Measurements from ENCODE around the gene TNIK. TPM values are rescaled to one million over a fixed set of nuclear protein-coding genes. Genes with fewer than 3 reads are reported as not detected.

Gene TNIK
- polyA plus RNA-seq, 1 donor from 2014 or later, result 19.3 TPM

DNA sequence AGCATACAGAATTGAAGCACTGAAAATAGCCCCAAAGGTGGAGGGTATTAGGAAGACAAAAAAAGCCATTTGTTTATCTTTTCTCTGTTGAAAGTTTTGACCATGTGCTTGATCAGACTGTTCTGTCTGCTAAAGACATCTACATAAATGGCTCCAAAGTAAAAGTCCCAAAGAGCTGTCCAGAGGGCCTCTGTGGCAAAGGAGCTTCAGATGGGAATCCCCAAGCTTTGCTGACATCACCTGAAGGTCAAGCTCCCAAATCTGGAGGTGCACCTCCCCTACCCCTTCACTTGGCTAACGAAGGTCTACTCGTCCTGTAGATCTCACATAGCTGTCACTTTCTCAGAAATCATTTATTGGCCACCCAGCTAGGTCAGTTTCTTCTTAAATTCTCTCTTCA, 239.1 kb downstream of the TNIK start:
- Histone ChIP-seq H3K36me3 (ENCODE audit: insufficient read depth, low read length) (no peaks in the 10 kb centered on the region), H3K9ac (ENCODE audit: low read length) (no peak overlapping the region), H3K27me3 (ENCODE audit: insufficient read depth, low read depth, low read length) (no peaks in the 10 kb centered on the region), H3F3A (ENCODE audit: insufficient read depth, low read length, poor library complexity, severe bottlenecking) (no peaks in the 10 kb centered on the region), H3K4me2 (ENCODE audit: low read length) (no peak overlapping the region), H3K79me2 (replicated peaks; ENCODE audit: insufficient read depth, low read length) (no peaks in the 10 kb centered on the region), H4K20me1 (ENCODE audit: insufficient read depth) (no peaks in the 10 kb centered on the region), H3K27ac (ENCODE audit: low read length) (no peak overlapping the region), H3K9me3 (ENCODE audit: low read length) (no peaks in the 10 kb centered on the region), H3K4me3 (ENCODE audit: low read length) (no peak overlapping the region), H3K9me2 (ENCODE audit: insufficient read depth, low read length) (no peaks in the 10 kb centered on the region), H2AFZ (ENCODE audit: low read depth, low read length) (no peak overlapping the region)
- TF ChIP-seq POLR2AphosphoS5 (IDR thresholded peaks at IDR 0.05), result no peak
- TF ChIP-seq, protein P1, sequence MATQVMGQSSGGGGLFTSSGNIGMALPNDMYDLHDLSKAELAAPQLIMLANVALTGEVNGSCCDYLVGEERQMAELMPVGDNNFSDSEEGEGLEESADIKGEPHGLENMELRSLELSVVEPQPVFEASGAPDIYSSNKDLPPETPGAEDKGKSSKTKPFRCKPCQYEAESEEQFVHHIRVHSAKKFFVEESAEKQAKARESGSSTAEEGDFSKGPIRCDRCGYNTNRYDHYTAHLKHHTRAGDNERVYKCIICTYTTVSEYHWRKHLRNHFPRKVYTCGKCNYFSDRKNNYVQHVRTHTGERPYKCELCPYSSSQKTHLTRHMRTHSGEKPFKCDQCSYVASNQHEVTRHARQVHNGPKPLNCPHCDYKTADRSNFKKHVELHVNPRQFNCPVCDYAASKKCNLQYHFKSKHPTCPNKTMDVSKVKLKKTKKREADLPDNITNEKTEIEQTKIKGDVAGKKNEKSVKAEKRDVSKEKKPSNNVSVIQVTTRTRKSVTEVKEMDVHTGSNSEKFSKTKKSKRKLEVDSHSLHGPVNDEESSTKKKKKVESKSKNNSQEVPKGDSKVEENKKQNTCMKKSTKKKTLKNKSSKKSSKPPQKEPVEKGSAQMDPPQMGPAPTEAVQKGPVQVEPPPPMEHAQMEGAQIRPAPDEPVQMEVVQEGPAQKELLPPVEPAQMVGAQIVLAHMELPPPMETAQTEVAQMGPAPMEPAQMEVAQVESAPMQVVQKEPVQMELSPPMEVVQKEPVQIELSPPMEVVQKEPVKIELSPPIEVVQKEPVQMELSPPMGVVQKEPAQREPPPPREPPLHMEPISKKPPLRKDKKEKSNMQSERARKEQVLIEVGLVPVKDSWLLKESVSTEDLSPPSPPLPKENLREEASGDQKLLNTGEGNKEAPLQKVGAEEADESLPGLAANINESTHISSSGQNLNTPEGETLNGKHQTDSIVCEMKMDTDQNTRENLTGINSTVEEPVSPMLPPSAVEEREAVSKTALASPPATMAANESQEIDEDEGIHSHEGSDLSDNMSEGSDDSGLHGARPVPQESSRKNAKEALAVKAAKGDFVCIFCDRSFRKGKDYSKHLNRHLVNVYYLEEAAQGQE (IDR thresholded peaks at IDR 0.05; ENCODE audit: borderline replicate concordance), result no peak
- TF ChIP-seq MXI1 (conservative IDR thresholded peaks at IDR 0.05; ENCODE audit: poor library complexity, severe bottlenecking), result no peak
- TF ChIP-seq TAF1 (IDR thresholded peaks at IDR 0.05; ENCODE audit: low read depth), result no peak
- TF ChIP-seq SMC3 (conservative IDR thresholded peaks at IDR 0.05; ENCODE audit: poor library complexity), result no peak
- no peak for TF ChIP-seq EP300 (conservative IDR thresholded peaks at IDR 0.05; ENCODE audit: poor library complexity, severe bottlenecking)
- TF ChIP-seq RAD21 (conservative IDR thresholded peaks at IDR 0.05), result no peak
- TF ChIP-seq EZH2 (IDR thresholded peaks at IDR 0.05; ENCODE audit: borderline replicate concordance, insufficient read depth, low read length, poor library complexity, severe bottlenecking), result no peak
- TF ChIP-seq, protein P2, sequence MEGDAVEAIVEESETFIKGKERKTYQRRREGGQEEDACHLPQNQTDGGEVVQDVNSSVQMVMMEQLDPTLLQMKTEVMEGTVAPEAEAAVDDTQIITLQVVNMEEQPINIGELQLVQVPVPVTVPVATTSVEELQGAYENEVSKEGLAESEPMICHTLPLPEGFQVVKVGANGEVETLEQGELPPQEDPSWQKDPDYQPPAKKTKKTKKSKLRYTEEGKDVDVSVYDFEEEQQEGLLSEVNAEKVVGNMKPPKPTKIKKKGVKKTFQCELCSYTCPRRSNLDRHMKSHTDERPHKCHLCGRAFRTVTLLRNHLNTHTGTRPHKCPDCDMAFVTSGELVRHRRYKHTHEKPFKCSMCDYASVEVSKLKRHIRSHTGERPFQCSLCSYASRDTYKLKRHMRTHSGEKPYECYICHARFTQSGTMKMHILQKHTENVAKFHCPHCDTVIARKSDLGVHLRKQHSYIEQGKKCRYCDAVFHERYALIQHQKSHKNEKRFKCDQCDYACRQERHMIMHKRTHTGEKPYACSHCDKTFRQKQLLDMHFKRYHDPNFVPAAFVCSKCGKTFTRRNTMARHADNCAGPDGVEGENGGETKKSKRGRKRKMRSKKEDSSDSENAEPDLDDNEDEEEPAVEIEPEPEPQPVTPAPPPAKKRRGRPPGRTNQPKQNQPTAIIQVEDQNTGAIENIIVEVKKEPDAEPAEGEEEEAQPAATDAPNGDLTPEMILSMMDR (IDR thresholded peaks at IDR 0.05; ENCODE audit: poor library complexity, severe bottlenecking), result no peak

DNA sequence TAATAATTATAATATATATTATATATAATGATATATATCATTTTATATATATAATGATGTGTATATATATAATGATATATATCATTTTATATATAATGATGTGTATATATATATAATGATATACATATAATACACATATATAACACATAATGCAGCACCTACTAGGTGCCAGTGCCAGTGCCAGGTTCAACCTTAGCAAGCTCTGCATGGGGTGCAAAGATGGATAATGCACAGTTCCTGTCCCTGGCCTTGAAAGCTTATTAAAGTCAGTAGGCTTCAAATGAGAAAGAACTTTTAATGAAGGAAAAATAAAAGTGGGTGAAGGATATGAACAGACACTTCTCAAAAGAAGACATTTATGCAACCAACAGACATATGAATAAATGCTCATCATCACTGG, 240.9 kb downstream of the TNIK start:
- no peak overlapping the region for H3K9ac ChIP-seq (ENCODE audit: low read length)
- H3F3A ChIP-seq (ENCODE audit: insufficient read depth, low read length, poor library complexity, severe bottlenecking), result no peaks in the 10 kb centered on the region
- no peaks in the 10 kb centered on the region for H3K9me3 ChIP-seq (ENCODE audit: low read length)
- H4K20me1 ChIP-seq (ENCODE audit: insufficient read depth), result no peaks in the 10 kb centered on the region
- H3K27me3 ChIP-seq (ENCODE audit: insufficient read depth, low read depth, low read length), result no peaks in the 10 kb centered on the region
- H3K79me2 ChIP-seq (replicated peaks; ENCODE audit: insufficient read depth, low read length), result no peaks in the 10 kb centered on the region
- H3K27ac ChIP-seq (ENCODE audit: low read length), result no peak overlapping the region
- H3K4me2 ChIP-seq (ENCODE audit: low read length), result no peak overlapping the region
- no peaks in the 10 kb centered on the region for H3K36me3 ChIP-seq (ENCODE audit: insufficient read depth, low read length)
- no peak overlapping the region for H3K4me3 ChIP-seq (ENCODE audit: low read length)
- H2AFZ ChIP-seq (ENCODE audit: low read depth, low read length), result no peak overlapping the region
- no peaks in the 10 kb centered on the region for H3K9me2 ChIP-seq (ENCODE audit: insufficient read depth, low read length)
- TF ChIP-seq EZH2 (IDR thresholded peaks at IDR 0.05; ENCODE audit: borderline replicate concordance, insufficient read depth, low read length, poor library complexity, severe bottlenecking), result no peak
- TF ChIP-seq RAD21 (conservative IDR thresholded peaks at IDR 0.05), result no peak
- TF ChIP-seq, protein P1 (IDR thresholded peaks at IDR 0.05; ENCODE audit: borderline replicate concordance), result no peak
- no peak for TF ChIP-seq EP300 (conservative IDR thresholded peaks at IDR 0.05; ENCODE audit: poor library complexity, severe bottlenecking)
- no peak for TF ChIP-seq MXI1 (conservative IDR thresholded peaks at IDR 0.05; ENCODE audit: poor library complexity, severe bottlenecking)
- no peak for TF ChIP-seq SMC3 (conservative IDR thresholded peaks at IDR 0.05; ENCODE audit: poor library complexity)
- no peak for TF ChIP-seq TAF1 (IDR thresholded peaks at IDR 0.05; ENCODE audit: low read depth)
- TF ChIP-seq, protein P2 (IDR thresholded peaks at IDR 0.05; ENCODE audit: poor library complexity, severe bottlenecking), result no peak
- no peak for TF ChIP-seq POLR2AphosphoS5 (IDR thresholded peaks at IDR 0.05)
